Panc1 (cell line): ENCODE results near the gene CGNL1. TPM values are rescaled to one million over a fixed set of nuclear protein-coding genes. Genes with fewer than 3 reads are reported as not detected.

Source experiments
- ATAC-seq: fragments of 200-7000 bp; cut with Tn5 transposase; 2 replicates; pipeline ENCODE4 v1.9.1; 2020; ENCODE audit warnings: mild to moderate bottlenecking, moderate library complexity
- BruUV-seq: library from RNA; stranded (reverse); fragments of 400-500 nt; replicated peaks from 2 replicates; lab custom pipeline; 2021; lab: Mats Ljungman, UMichigan
- CTCF ChIA-PET: fragments of 300-600 bp; sonication (Branson Sonifier 250); formaldehyde crosslinking; loops from one replicate; lab custom pipeline; 2022; ENCODE audit warnings: antibody characterized with exemption; lab: Charles Lee
- POLR2A ChIA-PET: fragments of 300-600 bp; sonication (Branson Sonifier 250); formaldehyde crosslinking; loops from one replicate; lab custom pipeline; 2022; ENCODE audit warnings: antibody characterized with exemption; lab: Charles Lee
- DNase-seq: peaks from one replicate; pipeline ENCODE4 v3.0.0-alpha.2; 2010; ENCODE audit warnings: low read depth, low spot score
- H3K27ac ChIP-seq: 2 replicates; pipeline ENCODE4 v1.5.1; 2011; ENCODE audit warnings: mild to moderate bottlenecking, low read length, inconsistent platforms
- H3K27me3 ChIP-seq: fragments of 200-500 bp; sonication (Bioruptor generic); 2 replicates; pipeline ENCODE4 v1.6.0; 2014; ENCODE audit warnings: low read length, inconsistent platforms; ENCODE audit not compliant: control insufficient read depth, insufficient read depth
- H3K36me3 ChIP-seq: fragments of 200-500 bp; sonication (Bioruptor generic); 2 replicates; pipeline ENCODE4 v1.5.1; 2014; ENCODE audit warnings: inconsistent platforms, mild to moderate bottlenecking, low read length, moderate library complexity; ENCODE audit not compliant: control insufficient read depth, insufficient read depth
- H3K4me1 ChIP-seq: 2 replicates; pipeline ENCODE4 v1.5.1; 2011; ENCODE audit warnings: inconsistent platforms, mild to moderate bottlenecking, low read length, moderate library complexity; ENCODE audit not compliant: control insufficient read depth, insufficient read depth
- H3K4me3 ChIP-seq, 2 experiments: 2 replicates each; pipeline ENCODE4 v1.5.1; 2011 to 2012; ENCODE audit warnings: low read depth in 2 of 2, low read length in 2 of 2, mild to moderate bottlenecking in 2 of 2, inconsistent platforms in 1 of 2, moderate library complexity in 1 of 2
- H3K9me3 ChIP-seq: fragments of 200-500 bp; sonication (Bioruptor generic); 2 replicates; pipeline ENCODE4 v1.5.1; 2014; ENCODE audit warnings: low read depth, mild to moderate bottlenecking, inconsistent platforms, low read length, moderate library complexity; ENCODE audit not compliant: control insufficient read depth, insufficient read depth
- POLR2AphosphoS5 ChIP-seq: IDR thresholded peaks from 2 replicates; pipeline ENCODE4 v1.6.1; 2012; ENCODE audit warnings: mild to moderate bottlenecking, low read depth, low read length, moderate library complexity
- SIN3A ChIP-seq: IDR thresholded peaks from 2 replicates; pipeline ENCODE4 v1.6.1; 2012; ENCODE audit warnings: low read depth, mild to moderate bottlenecking, low read length, moderate library complexity, borderline replicate concordance; ENCODE audit not compliant: insufficient read depth
- TCF7L2 ChIP-seq: IDR thresholded peaks from 2 replicates; pipeline ENCODE4 v1.6.1; 2011; ENCODE audit warnings: mild to moderate bottlenecking, low read depth, low read length, inconsistent platforms
- in situ Hi-C: cut with HindIII; loops from 2 replicates; pipeline ENCODE4 v1.10.0; 2016; ENCODE audit warnings: low sequenced_read_pairs, low pct_unique_long_range_greater_than_20kb
- intact Hi-C: fragments of 100-400 bp; cut with micrococcal nuclease; formaldehyde crosslinking; loops from one replicate; pipeline ENCODE4 v1.10.0; 2022; ENCODE audit not compliant: unreplicated experiment
- total RNA-seq: library from RNA; stranded (reverse); gene quantifications from one replicate; pipeline ENCODE4 v1.2.1, GENCODE V29; 2021; ENCODE audit not compliant: unreplicated experiment
- TF ChIP-seq, protein P1 (sequence below), 2 experiments: IDR thresholded peaks; 2 replicates each; pipeline ENCODE4 v1.6.1; 2011 to 2012; ENCODE audit warnings: low read depth in 2 of 2, control low read depth in 1 of 2, low read length in 1 of 2, mild to moderate bottlenecking in 1 of 2, moderate library complexity in 1 of 2; ENCODE audit not compliant: insufficient read depth in 1 of 2
- TF ChIP-seq, protein P2 (sequence below): fragments of 450-650 bp; IDR thresholded peaks from 2 replicates; pipeline ENCODE4 v1.5.1; 2017; ENCODE audit warnings: mild to moderate bottlenecking

The CGNL1 gene
- total RNA-seq, 1 experiment from 2014 or later, result 3.5 TPM

DNA sequence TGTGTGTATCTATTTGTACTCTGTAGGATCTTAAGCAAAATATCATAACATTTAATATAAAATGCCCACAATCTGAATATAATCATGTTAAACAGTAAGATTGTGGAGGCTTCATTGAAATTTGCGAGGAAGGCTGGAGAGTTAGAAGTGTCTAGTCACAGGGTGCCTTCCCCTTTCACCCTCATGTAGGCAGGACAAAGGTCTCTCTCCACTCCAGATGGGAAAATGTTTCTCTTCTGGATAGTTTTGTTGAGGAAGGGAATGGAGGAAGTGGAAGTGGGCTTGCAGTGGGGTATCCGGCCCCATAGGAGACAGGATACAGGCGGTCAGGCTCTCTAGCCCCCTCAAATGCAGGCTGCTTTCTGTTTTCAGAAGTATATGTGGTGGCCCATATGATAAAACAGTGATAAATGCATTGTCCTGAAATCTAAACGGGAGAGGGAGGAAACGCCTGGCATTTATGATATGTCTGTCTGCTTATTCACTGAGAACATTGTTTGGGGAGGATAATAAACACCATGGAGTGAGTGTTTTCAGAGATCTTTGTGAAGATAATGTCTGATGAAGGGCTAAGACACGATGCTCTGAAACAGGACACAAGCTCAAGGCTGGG, 202.1 kb downstream of the CGNL1 start:
- H3K27me3 ChIP-seq, result peaks cover 4% of the 10 kb centered on the region; the same call in 1 of the 2 replicates
- no peaks in the 10 kb centered on the region for H3K9me3 ChIP-seq
- ChIA-PET POLR2A (no interaction called here), CTCF (no interaction called here)
- no peak overlapping the region for H3K4me3 ChIP-seq
- no TSS peak for BruUV-seq
- no peaks in the 10 kb centered on the region for H3K36me3 ChIP-seq
- no peak for TF ChIP-seq TCF7L2
- TF ChIP-seq, protein P1, sequence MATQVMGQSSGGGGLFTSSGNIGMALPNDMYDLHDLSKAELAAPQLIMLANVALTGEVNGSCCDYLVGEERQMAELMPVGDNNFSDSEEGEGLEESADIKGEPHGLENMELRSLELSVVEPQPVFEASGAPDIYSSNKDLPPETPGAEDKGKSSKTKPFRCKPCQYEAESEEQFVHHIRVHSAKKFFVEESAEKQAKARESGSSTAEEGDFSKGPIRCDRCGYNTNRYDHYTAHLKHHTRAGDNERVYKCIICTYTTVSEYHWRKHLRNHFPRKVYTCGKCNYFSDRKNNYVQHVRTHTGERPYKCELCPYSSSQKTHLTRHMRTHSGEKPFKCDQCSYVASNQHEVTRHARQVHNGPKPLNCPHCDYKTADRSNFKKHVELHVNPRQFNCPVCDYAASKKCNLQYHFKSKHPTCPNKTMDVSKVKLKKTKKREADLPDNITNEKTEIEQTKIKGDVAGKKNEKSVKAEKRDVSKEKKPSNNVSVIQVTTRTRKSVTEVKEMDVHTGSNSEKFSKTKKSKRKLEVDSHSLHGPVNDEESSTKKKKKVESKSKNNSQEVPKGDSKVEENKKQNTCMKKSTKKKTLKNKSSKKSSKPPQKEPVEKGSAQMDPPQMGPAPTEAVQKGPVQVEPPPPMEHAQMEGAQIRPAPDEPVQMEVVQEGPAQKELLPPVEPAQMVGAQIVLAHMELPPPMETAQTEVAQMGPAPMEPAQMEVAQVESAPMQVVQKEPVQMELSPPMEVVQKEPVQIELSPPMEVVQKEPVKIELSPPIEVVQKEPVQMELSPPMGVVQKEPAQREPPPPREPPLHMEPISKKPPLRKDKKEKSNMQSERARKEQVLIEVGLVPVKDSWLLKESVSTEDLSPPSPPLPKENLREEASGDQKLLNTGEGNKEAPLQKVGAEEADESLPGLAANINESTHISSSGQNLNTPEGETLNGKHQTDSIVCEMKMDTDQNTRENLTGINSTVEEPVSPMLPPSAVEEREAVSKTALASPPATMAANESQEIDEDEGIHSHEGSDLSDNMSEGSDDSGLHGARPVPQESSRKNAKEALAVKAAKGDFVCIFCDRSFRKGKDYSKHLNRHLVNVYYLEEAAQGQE (IDR thresholded peaks at IDR 0.05; ENCODE audit: insufficient read depth in 1 of 2, low read depth in 2 of 2, low read length in 1 of 2), result no peak
- TF ChIP-seq, protein P2, sequence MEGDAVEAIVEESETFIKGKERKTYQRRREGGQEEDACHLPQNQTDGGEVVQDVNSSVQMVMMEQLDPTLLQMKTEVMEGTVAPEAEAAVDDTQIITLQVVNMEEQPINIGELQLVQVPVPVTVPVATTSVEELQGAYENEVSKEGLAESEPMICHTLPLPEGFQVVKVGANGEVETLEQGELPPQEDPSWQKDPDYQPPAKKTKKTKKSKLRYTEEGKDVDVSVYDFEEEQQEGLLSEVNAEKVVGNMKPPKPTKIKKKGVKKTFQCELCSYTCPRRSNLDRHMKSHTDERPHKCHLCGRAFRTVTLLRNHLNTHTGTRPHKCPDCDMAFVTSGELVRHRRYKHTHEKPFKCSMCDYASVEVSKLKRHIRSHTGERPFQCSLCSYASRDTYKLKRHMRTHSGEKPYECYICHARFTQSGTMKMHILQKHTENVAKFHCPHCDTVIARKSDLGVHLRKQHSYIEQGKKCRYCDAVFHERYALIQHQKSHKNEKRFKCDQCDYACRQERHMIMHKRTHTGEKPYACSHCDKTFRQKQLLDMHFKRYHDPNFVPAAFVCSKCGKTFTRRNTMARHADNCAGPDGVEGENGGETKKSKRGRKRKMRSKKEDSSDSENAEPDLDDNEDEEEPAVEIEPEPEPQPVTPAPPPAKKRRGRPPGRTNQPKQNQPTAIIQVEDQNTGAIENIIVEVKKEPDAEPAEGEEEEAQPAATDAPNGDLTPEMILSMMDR, result no peak
- no peak for TF ChIP-seq POLR2AphosphoS5
- intact Hi-C loops (no loop called here), in situ Hi-C loops (no loop called here)
- no peak for ATAC-seq
- no peak overlapping the region for H3K27ac ChIP-seq
- no peaks in the 10 kb centered on the region for H3K4me1 ChIP-seq
- DNase-seq, result no peak

DNA sequence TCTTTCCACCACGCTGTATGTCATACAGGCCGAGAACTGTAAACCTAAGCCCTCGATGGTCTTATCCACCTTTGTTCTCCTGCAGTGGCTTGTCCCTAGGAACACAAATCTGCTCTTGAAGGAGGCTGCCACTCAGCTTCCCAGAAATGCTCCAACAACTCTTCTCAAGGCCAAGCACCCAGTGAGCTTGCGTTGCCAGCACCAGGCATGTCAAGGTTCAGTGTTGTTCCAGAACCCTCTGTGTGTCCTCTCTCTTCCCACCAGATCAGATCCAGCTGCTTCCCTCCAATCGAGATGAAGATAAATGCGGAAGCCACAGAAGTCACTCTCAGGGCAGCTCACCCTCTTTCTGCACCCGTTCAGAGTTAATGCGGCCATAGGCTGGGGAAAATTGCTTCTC, 204.1 kb downstream of the CGNL1 start:
- Histone ChIP-seq H3K4me3 (no peak overlapping the region), H3K36me3 (no peaks in the 10 kb centered on the region), H3K9me3 (no peaks in the 10 kb centered on the region), H3K27me3 (peaks cover 4% of the 10 kb centered on the region; the same call in 1 of the 2 replicates), H3K27ac (no peak overlapping the region), H3K4me1 (no peaks in the 10 kb centered on the region)
- ATAC-seq (no peak), DNase-seq (no peak)
- in situ Hi-C loops (no loop called here), intact Hi-C loops (no loop called here)
- TF ChIP-seq SIN3A (no peak), POLR2AphosphoS5 (no peak), TCF7L2 (no peak)
- TF ChIP-seq, protein P1 (IDR thresholded peaks at IDR 0.05; ENCODE audit: insufficient read depth in 1 of 2, low read depth in 2 of 2, low read length in 1 of 2), result no peak
- TF ChIP-seq, protein P2, result no peak
- ChIA-PET POLR2A (no interaction called here), CTCF (no interaction called here)
- BruUV-seq, result no TSS peak
